Left lobe of liver (tissue), 2 donors: ENCODE results near the gene PAX1. TPM values are rescaled to one million over a fixed set of nuclear protein-coding genes. Genes with fewer than 3 reads are reported as not detected.

Experiments used
- ATAC-seq: fragments of 200-7000 bp; cut with Tn5 transposase; one replicate; pipeline ENCODE4 v1.9.1; 2020; ENCODE audit warnings: mild to moderate bottlenecking, moderate library complexity
- DNase-seq: peaks from one replicate; pipeline ENCODE4 v3.0.0-alpha.2; 2020; ENCODE audit warnings: low spot score
- total RNA-seq: library from RNA; stranded (reverse); gene quantifications from one replicate; pipeline ENCODE4 v1.2.1, GENCODE V29; 2021
- donor health status: DM: no; HTN: no; CAD: no; lungs with moderate emphysema.
- donor health status: DM: no; HTN: yes; CAD: no.

The PAX1 gene
- not detected for total RNA-seq

DNA sequence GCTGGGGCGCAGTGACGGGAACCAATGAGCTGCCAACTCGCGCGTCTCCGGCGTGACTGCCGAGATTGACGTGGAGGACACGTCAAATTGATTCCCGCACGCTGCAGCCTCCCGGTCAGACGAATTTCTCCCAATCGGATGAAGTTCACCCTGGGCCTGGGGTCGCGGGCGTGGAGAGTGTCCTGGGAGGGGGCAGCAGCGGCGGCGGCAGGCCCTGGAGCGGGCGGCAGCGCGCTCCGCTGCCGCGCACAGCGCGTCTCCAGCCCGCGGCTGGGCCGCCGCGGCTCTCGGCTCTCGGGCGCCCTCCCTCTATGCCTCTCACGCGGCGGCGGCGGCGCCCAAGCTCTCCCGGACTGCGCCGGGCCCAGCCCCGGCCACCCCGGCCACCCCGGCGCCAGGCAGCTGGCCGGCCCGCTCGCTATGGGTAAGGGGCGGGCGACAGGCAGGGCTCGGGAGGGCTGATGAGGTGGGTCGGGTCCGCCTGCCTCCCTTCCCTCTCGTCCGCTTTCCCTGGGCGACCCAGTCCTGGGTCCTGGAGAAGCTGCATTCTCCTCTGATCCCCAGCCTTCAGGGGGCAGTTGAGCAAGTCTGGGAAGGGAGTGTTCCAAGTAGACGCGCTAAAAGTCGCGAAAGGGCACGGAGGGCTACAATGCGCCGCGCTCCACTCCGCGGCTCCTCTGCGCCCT is at the start of gene PAX1:
PAX1 (plus strand) TSS at position 90 of the 686 bp plus-strand sequence; CDS start at position 139, 49 bp downstream.
- peak; percentile 62 for ATAC-seq
- DNase-seq, result no peak

DNA sequence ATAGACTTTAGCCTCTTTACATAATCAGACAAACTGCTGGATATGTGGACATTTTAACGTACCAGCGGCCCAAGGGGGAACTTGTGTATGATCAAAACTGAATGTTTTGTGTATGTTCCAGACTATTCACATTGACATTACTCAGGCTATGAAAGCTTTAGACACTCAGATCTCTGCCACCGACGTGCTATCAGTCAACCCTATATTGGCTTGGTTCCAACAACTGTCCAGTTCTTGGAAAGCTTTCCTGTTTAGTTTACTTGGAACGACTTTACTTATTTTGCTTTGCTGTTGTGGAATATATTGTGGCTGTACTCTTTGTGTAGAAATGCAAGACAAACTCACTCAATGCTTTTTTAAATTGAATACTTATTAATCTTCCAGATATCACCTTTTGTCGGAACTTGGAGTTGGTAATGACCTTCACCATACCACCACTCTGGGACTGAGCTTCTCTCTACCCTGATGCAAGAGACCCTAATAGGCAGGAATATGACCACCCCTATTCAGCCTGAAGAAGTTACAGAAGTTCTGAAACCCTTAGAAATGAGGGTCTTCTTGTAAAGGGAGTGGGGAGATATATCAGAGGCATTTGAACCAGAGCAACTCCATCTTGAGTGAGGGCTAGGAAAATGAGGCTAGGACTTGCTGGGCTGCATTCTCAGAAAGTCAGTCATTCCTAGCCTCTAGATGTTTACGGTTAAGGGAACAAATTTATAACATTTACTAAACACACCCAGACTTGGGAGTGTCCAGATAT is 49.0 kb upstream of the PAX1 start:
- ATAC-seq (no peak), DNase-seq (no peak)

DNA sequence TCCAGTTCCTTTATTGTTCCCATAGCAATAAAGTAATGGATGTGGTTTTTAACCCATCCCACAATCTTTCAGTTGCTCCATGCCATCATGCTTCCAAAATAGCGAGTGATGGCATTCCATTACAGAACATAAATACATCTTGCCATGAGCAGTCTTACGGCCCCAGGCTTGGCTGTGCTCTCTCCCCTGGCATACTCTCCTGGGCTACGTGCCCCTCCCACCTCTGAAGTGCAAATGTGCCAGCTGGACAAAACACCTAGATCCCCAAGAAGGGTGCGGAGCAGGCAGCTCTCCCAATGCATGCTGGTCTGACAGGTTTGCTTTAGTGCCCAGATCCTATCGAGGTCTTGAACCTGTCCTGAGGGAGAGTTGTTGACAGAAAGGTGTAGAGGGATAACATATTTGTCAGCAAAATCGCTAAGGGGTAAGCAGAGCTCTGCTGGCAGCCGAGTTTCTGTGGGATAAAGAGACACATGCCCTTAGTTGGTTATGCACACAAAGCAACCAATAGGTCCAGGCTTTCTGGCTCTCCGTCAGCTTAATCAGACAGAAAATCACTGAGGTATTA is 43.9 kb upstream of the PAX1 start:
- DNase-seq (no peak), ATAC-seq (no peak)

DNA sequence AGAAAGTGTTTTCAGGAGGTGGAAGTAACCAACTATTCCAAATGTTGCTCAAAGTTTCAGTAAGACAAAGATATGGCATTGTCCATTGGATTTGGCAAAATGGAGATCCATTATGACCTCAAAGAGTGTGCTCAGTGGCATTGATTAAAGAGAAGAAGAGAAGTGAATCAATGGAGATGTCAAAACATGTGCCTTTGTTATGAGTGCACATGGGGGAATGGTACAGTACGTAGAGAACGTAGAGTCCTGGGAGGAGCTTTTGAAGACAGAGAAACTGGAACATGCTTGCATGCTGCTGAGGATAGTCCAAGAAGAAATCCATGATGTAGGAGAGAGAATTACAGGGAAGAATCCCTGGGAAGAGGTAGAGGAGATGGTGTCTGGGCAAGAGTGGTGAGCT is 42.0 kb upstream of the PAX1 start:
- ATAC-seq (no peak), DNase-seq (no peak)

DNA sequence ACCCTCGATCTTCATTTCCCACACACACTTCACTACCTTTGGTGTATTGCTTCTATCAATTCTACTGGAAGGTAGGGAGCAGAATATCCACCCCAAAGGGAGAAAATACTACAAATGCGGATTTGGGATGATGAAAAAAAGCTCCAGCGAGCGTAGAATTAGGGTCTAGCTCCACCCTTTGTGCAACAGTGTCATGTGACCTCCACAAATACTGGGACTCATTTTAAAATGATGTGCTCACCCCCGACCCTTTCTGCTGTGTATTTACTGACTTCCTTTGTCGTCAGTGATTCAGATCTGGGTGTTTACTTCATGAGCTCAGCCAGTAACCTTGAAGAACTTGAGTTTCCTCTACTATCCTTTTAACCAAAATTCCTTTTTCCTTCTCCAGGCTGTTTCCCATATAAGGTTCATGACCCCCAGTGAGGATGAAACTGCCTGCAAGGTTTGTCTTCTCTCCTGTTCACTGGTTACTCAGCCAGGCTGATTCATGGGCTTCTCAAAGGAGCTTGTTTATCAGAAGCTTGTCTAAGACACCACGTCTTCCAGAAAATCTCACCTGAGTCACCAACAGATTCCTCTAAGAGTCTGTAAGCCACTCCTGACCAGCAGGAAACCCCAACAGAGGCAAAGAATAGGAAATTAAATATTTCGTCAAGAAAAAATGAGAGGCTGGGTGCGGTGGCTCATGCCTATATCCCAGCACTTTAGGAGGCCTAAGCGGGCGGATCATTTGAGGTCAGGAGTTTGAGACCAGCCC is 39.6 kb upstream of the PAX1 start:
- ATAC-seq (no peak), DNase-seq (no peak)

DNA sequence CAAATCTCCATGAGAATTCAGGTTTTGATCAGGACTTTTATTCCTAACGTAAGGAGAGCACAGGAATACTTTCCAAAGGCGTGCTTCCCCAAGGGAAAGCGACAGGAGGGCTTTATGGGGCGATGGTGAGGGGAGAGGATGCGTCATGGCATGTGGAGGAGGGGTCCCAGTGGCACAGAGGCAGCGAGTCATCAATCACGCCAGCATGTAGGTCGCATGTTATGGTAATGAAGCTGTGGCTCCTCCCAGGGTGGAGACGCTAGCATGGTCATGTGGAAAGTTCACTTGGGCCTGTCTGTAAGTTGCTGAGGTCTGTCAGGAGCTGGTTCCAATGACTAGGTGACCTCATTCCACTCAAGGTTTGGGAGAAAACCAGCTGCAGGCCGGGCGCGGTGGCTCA is 35.3 kb upstream of the PAX1 start:
- ATAC-seq (no peak), DNase-seq (no peak)

DNA sequence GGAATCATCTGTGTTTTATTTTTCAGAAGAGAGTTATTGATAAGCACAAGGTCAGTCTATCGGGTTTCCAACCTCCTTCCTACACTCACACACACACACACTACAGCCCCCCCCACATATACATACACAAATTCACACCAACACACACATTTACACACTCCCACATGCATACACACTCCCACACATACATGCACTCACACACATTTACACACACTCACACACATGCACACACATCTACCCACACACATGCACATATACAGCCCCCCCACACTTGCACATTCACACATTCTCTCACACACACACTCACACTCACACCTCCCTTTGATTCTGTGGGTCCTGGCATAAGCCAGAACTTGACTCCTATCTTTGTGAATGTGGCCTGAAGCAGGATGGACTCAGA is 34.5 kb upstream of the PAX1 start:
- no peak for DNase-seq
- ATAC-seq, result no peak

DNA sequence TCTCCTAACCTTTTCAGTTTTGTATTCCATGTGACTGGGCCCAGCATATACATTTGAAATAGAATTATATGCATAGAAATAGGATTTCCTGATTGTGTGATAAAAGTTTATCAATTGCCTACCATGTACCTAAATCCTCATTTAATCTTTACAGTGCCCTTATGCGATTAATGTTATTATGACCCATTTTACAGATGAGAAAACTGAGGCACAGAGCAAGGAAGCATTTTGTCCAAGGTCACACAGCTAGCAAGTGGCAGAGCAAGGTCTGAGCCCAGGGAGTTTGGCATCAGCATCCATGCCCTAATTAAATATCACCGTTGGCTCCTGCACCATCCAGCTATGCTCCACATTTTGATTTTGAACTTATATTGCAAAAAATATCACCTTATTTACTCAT is 28.2 kb upstream of the PAX1 start:
- no peak for DNase-seq

DNA sequence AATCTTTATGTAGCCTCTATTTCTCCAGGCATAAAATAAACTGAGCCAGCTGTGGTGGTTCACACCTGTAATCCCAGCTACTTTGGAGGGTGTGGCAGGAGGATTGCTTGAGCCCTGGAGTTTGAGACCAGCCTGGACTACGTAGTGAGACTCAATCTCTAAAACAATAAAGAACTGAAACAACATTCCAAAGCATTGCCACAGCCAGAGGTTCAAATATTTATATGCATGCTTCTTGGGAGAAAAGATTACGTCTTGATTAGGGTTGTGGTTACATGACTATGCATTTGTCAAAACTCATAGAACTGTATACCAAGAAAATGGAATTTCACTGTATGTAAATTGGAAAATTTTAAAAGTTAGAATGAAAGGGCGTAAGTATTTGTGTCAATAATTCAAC is 27.7 kb upstream of the PAX1 start:
- ATAC-seq (no peak), DNase-seq (no peak)

More for the DNA sequence above, 28.2 kb upstream of the PAX1 start:
- ATAC-seq, result no peak

DNA sequence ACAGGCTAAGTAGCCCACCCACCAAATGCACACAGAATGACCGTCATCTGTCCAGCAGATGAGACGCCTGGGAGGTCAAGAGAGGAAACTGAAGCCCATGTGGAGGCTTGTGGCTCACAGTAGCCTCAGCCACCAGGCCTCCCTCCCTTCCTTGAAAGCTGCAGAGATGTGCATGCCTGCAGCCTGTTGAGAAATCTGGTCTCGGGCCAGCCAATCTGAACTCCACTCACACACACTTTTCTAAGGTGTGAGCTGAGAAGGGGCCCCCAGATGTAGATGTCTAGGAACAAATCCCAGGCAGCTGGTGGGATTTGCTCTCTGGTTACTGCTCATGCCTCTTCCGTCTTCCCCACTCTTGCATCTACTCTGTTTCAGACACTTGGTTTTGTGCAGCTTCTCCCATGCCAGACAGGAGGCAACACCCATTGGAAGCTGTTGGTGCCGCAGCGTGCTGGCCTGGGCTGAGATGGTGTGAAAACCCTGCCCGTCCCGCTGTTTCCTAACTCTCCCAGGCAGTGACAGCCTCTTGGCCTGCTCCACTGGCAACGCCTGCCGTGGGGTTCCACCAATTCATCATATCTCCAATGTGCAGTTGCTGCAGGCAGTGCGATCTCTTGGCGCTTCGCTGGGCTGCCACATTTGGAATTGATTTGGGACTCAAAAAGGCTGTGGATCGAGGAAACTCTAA is 24.1 kb upstream of the PAX1 start:
- DNase-seq (no peak), ATAC-seq (no peak)

DNA sequence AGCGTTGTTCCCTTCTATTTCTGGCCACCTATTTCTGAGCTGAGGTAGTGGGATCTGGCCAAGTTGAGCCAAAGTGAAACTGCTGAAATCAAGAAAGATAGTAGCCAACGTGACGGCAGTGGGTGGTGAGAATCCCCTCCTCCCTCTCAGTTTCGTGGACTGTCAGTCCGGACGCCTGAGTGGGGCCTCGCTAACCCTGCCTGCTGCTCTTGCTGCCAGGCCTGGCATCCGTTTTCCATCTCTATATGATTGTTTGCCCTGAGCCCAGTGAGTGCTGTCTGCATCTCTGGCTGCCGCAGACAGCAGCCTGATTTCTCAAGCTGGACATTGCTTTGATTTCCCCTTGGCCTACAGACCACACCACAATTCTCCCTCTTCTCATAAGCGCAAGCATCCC is 23.5 kb upstream of the PAX1 start:
- no peak for DNase-seq
- no peak for ATAC-seq

DNA sequence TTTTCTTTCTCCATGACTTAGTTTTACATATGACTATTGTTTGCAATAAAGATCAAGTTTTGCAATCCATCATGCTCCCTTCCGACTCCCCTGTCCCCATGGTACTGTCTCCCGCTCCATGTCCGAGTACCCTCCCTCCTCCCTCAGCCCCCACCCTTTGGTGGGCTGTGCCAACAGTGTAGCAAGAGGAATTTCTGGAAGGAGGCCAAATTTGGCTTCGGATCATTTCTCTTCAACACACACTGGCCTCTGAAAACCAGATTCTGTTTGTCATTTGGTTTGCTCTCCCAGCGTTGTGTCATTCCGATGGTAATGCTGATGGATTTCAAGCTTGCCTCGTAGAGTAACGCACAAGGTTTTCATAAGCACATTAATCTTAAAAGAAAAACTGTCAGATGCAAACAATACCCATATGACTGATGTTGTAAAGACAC is 22.9 kb upstream of the PAX1 start:
- ATAC-seq (no peak), DNase-seq (no peak)

DNA sequence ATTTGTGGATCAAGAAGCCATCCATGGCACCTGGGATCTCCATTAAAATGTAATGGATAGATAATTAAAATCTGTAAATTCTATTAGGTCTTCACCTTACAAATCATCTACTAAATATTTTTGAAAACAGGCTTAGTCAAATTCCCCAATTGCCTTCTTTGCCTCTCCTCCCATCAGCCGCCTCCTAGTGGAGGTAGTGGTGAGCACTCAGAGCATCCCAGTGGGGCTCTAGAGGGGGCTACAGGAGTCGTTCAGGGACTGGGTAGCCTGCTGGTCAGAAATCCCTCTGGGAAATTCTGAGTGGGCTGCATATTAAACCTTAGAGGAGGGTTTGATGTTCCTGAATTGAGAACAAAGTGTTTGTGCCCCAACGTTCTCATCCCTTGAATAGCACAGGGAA is 20.8 kb upstream of the PAX1 start:
- DNase-seq, result no peak
- ATAC-seq, result no peak

DNA sequence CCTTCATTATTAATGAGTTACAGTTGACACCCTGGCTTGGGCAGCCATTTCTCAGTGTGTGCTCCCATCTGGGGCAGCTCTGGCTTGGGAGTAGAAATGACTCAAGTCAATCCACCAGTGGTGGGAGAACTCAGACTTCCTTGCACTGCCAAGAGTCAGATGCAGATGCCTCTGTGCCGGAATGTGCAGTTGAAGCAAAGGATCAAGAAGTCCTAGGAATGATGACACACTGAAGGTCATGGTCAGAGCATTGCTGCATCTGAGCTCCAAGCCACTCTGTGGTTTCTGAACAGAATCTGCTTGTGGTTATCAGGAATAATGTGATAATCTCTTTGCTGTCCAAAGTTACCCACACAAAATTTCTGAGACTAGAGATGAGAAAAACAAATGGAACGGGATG is 19.5 kb upstream of the PAX1 start:
- ATAC-seq, result no peak
- no peak for DNase-seq

DNA sequence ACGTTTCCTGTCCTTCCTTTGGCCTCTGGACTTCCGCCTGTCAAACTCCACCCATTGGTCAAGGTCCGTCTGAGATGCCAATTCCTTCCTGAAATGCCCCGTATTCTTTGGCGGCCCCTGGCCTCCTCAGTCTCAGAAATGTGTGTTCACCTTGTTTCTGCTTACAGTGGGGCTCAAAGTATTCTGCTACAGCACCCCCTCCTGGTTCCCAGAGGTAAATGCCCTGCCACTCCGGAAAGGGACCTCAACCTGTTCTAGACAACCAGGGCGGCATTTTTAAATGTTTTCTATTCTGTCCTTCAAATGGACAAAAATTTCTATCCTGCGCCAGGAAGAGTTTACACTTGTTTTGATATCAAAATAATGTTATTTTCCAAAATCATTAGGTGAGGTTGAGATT is 12.1 kb upstream of the PAX1 start:
- DNase-seq, result no peak
- ATAC-seq, result no peak

DNA sequence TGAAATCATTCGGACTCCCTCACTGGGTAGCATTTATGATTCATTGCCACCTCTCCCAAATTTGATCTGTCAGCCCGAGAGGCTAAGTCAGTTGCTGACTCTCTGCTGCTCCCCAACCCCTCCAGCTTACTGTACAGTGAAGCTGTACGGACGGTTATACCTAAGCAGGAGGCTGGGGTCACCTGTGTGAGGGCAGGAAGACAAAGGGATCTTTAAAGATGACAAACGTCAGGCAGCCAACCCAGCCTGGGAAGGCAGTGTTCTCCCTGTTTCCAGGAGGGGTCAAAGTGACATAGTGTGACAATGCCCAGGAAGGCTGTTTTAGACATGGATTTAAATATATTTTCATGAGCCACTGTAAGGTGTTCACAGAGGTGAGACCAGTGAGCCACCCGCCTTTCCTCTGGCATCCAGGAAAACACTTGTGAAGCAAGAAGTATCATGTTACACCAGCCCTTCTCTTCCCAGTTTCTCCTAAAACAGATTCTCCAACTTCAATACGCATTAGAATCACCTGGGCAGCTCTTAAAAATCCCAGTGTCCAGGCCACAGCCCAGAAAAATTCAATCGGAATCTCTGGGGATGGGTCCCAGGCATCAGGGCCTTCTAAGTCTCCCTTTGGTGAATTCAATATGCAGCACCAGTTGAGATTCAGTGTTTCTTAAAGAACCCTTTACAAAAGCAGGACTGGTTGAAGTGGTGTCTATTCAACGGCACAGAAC is 6.8 kb upstream of the PAX1 start:
- ATAC-seq, result no peak

DNA sequence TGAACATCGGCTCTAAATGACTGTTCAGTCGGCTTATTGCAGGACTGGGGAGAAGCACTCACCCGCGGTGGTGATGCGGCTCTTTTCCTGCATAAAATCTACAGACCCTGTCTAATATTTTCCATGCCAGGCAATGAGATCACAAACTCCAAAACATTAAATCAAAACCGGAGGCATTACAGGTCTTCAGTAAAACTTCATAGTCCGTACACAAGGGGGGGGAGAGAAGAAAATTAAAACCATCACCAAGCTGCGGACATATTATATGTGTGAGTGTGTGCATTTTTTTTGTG is 6.3 kb upstream of the PAX1 start:
- ATAC-seq (no peak), DNase-seq (no peak)

More for the DNA sequence above, 6.8 kb upstream of the PAX1 start:
- no peak for DNase-seq

DNA sequence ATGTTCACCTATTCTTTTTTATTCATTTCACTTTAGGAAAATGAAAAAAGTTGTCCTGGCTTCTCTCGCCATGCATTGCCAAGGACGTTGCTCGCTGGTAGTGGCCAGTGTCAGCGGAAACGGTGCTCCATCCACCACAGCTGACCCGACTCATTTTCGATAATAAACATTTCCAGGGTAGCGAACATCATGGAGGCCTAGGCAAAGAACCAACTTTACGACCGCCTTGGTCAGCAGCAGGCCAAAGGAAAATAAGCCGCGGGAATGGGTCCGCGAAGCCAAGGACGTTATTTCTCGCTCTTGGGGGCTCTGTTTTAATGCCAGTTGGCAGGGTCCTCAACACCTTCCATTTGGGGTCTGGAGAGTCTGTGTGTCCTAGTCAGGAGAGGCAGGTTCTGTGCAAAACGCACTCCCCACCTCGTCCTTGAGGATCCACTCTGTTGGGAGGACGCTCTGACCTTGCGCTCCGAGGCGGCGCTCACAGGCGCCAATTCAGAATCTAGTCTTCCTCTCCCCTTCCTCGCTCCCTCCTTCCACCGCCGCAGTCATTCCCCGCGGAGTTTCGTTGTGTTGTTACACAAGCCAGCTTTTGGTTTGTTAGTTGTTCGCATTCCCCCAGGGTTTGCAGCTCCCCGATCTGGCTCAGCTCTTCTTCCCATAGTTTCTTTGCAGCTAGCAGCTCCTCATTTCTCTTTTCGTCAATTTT is 4.1 kb upstream of the PAX1 start:
- ATAC-seq (no peak), DNase-seq (no peak)

DNA sequence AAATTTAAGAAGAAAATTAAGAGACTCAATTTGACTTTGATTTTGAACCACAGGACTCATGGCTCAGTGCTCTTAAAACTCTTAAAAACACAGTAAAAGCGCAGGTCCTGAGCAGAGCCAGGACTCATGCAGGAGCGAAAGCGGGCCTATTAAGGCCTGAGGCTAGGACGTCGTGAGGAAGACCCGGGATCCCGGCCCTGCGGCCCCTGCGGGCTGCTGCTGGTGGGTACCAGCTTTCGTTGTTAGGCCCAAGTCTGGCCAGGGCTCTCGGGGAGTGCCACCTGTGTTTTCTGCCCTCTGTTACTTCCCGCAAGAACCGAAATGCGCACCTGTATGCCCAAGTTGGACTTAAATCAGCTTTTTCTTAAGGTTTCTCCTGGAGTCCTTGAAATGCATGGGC is 3.4 kb upstream of the PAX1 start:
- ATAC-seq, result no peak
- no peak for DNase-seq
